Body of pancreas (tissue), 4 donors: ENCODE results near the gene C2.

Experiments used
- CTCF ChIP-seq, 7 experiments: fragments of 450-650 bp in 4 of 7; fragments of 200-600 bp in 3 of 7; sonication (generic) in 3 of 7; IDR thresholded peaks; one replicate each; pipeline ENCODE4 v1.5.1; 2016 to 2019; ENCODE audit warnings: antibody characterized with exemption in 7 of 7
- POLR2A ChIP-seq, 3 donors: fragments of 450-650 bp; IDR thresholded peaks; one replicate each; pipeline ENCODE4 v1.6.1; 2016; ENCODE audit warnings: antibody characterized with exemption in 3 of 3, mild to moderate bottlenecking in 2 of 3

DNA sequence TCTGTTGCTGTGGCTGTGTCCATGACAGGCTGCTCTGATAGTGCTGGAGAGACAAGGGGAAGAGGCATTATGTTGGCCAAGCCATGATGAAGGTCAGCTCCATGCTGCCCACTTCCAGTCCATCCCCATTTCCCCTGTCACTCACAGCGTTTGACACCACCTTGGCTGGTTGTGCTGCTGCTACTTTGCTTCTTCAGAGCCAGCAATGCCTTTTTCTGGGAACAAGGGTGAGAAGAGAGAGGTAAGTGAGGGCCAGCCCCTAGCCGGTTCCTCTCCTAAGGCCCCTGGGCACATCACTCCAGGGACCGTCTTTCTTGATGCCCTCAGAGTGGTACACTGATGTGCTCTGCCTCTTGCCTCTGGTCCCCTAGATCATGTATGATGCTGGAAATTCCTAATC lies 29.3 kb downstream of the C2 start:
- TF ChIP-seq CTCF (IDR thresholded peaks at IDR 0.05) (no peak), POLR2A (IDR thresholded peaks at IDR 0.05) (no peak)
